ENCODE measurements around the gene NT5C3A.

The NT5C3A gene

DNA sequence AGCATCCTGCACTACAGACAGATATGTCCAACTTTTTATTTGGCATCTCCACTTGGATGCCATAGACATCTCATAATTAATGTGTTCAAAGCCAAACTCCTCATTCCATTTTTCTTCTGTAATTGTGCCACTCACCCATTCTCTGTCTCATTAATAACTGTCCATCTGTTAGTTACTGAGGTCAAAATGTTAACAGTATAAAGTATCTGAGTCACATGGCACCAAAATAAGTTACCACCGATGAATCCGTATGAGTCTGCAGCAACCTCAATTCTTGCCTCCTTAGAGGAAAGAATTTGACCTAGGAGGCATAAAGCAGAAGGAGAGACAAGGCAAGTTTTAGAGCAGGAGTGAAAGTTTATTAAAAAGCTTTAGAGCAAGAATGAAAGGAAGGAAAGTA lies 16.5 kb upstream of the NT5C3A start (continued):
- TF ChIP-seq ZNF768 (tag by site-specific recombination; IDR thresholded peaks at IDR 0.05), result no peak
- TF ChIP-seq ZNF658 (tag by site-specific recombination; IDR thresholded peaks at IDR 0.05), result no peak

DNA sequence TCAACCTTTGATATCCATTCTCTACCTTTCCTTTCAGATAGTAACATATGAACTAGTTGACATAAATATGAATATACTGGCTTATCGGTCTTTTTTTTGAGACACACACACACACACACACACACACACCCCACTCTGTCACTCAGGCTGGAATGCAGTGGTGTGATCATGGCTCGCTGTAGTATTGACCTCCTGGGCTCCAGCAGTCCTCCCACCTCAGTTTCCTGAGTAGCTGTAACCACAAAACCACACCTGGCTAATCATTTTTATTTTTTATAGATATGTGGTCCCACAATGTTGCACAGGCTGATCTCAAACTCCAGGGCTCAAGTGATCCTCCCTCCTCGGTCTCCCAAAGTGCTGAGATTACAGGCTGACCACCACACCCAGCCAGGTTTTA lies 14.2 kb upstream of the NT5C3A start:
- Histone ChIP-seq H3K9me3 (ENCODE audit: control insufficient read depth, insufficient read depth, low read depth, low read length) (no peaks in the 10 kb centered on the region), H3K4me3 (ENCODE audit: low read depth, low read length) (no peak overlapping the region), H3K27ac (ENCODE audit: extremely low read depth, low read depth, low read length) (no peak overlapping the region), H3K4me1 (ENCODE audit: control insufficient read depth, insufficient read depth, low read length) (no peaks in the 10 kb centered on the region), H3K36me3 (ENCODE audit: control insufficient read depth in 2 of 2, insufficient read depth in 1 of 2, low read length in 2 of 2) (no peaks in the 10 kb centered on the region)
- ChIA-PET POLR2A (no interaction called here), CTCF (no interaction called here)
- TF ChIP-seq ZNF121 (tag by site-specific recombination; IDR thresholded peaks at IDR 0.05), result no peak
- TF ChIP-seq ZNF621 (tag by site-specific recombination; IDR thresholded peaks at IDR 0.05), result no peak
- TF ChIP-seq ZNF112 (tag by site-specific recombination; IDR thresholded peaks at IDR 0.05), result no peak
- TF ChIP-seq ZNF175 (tag by site-specific recombination; IDR thresholded peaks at IDR 0.05), result no peak
- no peak for TF ChIP-seq OVOL3 (tag by site-specific recombination; IDR thresholded peaks at IDR 0.05)

- H3K27ac ChIP-seq (ENCODE audit: extremely low read depth, low read depth, low read length), result no peak overlapping the region
- H3K4me3 ChIP-seq (ENCODE audit: low read depth, low read length), result no peak overlapping the region
- H3K9me3 ChIP-seq (ENCODE audit: control insufficient read depth, insufficient read depth, low read depth, low read length), result no peaks in the 10 kb centered on the region
- no peaks in the 10 kb centered on the region for H3K4me1 ChIP-seq (ENCODE audit: control insufficient read depth, insufficient read depth, low read length)
- no peaks in the 10 kb centered on the region for H3K36me3 ChIP-seq (ENCODE audit: control insufficient read depth in 2 of 2, insufficient read depth in 1 of 2, low read length in 2 of 2)
- CTCF ChIA-PET, result interaction anchor here (0.6 kb wide), 1 partner anchor 46 kb away, joined by 4 read pairs; no protein-coding TSS in a partner anchor
- TF ChIP-seq SCRT1 (tag by site-specific recombination; IDR thresholded peaks at IDR 0.05; ENCODE audit: borderline replicate concordance) (no peak), ZNF140 (tag by site-specific recombination; IDR thresholded peaks at IDR 0.05) (no peak), ZNF202 (tag by site-specific recombination; IDR thresholded peaks at IDR 0.05; ENCODE audit: borderline replicate concordance) (no peak), ZNF350 (tag by site-specific recombination; IDR thresholded peaks at IDR 0.05) (no peak), ZEB2 (tag by site-specific recombination; IDR thresholded peaks at IDR 0.05) (no peak), ZNF223 (tag by site-specific recombination; IDR thresholded peaks at IDR 0.05) (no peak), ZNF473 (tag by site-specific recombination; IDR thresholded peaks at IDR 0.05) (no peak), WT1 (tag by site-specific recombination; IDR thresholded peaks at IDR 0.05) (no peak), ZNF514 (tag by site-specific recombination; IDR thresholded peaks at IDR 0.05) (no peak), ZNF366 (tag by site-specific recombination; conservative IDR thresholded peaks at IDR 0.05) (no peak), ZBTB7A (tag by site-specific recombination; IDR thresholded peaks at IDR 0.05; ENCODE audit: low read depth) (no peak), HOXC10 (CRISPR knock-in tag; IDR thresholded peaks at IDR 0.05) (no peak), ZNF670 (tag by site-specific recombination; IDR thresholded peaks at IDR 0.05; ENCODE audit: low read depth) (no peak), ZNF2 (tag by site-specific recombination; IDR thresholded peaks at IDR 0.05) (no peak)
- TF ChIP-seq, protein P1, sequence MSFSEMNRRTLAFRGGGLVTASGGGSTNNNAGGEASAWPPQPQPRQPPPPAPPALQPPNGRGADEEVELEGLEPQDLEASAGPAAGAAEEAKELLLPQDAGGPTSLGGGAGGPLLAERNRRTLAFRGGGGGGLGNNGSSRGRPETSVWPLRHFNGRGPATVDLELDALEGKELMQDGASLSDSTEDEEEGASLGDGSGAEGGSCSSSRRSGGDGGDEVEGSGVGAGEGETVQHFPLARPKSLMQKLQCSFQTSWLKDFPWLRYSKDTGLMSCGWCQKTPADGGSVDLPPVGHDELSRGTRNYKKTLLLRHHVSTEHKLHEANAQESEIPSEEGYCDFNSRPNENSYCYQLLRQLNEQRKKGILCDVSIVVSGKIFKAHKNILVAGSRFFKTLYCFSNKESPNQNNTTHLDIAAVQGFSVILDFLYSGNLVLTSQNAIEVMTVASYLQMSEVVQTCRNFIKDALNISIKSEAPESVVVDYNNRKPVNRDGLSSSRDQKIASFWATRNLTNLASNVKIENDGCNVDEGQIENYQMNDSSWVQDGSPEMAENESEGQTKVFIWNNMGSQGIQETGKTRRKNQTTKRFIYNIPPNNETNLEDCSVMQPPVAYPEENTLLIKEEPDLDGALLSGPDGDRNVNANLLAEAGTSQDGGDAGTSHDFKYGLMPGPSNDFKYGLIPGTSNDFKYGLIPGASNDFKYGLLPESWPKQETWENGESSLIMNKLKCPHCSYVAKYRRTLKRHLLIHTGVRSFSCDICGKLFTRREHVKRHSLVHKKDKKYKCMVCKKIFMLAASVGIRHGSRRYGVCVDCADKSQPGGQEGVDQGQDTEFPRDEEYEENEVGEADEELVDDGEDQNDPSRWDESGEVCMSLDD (tag by site-specific recombination; IDR thresholded peaks at IDR 0.05), result no peak
- TF ChIP-seq, protein P2, sequence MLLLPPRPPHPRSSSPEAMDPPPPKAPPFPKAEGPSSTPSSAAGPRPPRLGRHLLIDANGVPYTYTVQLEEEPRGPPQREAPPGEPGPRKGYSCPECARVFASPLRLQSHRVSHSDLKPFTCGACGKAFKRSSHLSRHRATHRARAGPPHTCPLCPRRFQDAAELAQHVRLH (tag by site-specific recombination; IDR thresholded peaks at IDR 0.05), result no peak
- TF ChIP-seq, protein P3, sequence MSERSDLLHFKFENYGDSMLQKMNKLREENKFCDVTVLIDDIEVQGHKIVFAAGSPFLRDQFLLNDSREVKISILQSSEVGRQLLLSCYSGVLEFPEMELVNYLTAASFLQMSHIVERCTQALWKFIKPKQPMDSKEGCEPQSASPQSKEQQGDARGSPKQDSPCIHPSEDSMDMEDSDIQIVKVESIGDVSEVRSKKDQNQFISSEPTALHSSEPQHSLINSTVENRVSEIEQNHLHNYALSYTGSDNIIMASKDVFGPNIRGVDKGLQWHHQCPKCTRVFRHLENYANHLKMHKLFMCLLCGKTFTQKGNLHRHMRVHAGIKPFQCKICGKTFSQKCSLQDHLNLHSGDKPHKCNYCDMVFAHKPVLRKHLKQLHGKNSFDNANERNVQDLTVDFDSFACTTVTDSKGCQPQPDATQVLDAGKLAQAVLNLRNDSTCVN (tag by site-specific recombination; optimal IDR thresholded peaks at IDR 0.05), result no peak
- TF ChIP-seq, protein P4, sequence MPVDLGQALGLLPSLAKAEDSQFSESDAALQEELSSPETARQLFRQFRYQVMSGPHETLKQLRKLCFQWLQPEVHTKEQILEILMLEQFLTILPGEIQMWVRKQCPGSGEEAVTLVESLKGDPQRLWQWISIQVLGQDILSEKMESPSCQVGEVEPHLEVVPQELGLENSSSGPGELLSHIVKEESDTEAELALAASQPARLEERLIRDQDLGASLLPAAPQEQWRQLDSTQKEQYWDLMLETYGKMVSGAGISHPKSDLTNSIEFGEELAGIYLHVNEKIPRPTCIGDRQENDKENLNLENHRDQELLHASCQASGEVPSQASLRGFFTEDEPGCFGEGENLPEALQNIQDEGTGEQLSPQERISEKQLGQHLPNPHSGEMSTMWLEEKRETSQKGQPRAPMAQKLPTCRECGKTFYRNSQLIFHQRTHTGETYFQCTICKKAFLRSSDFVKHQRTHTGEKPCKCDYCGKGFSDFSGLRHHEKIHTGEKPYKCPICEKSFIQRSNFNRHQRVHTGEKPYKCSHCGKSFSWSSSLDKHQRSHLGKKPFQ (tag by site-specific recombination; IDR thresholded peaks at IDR 0.05), result no peak
- POLR2A ChIA-PET, result no interaction called here
Measured at GRCh38 chr7:33075818-33076518, 13.4 kb upstream of the NT5C3A start.

Measured in HEK293 (cell line).